HG03571 (cell line): ENCODE results near the gene PCSK2.
A peak's percentile ranks its signal among the peaks of the same experiment; 100 is the strongest.

Experiments
- ATAC-seq: cut with Tn5 transposase; IDR thresholded peaks from one replicate; pipeline ENCODE4 v1.9.1; 2021; ENCODE audit not compliant: unreplicated experiment

PCSK2 gene

DNA sequence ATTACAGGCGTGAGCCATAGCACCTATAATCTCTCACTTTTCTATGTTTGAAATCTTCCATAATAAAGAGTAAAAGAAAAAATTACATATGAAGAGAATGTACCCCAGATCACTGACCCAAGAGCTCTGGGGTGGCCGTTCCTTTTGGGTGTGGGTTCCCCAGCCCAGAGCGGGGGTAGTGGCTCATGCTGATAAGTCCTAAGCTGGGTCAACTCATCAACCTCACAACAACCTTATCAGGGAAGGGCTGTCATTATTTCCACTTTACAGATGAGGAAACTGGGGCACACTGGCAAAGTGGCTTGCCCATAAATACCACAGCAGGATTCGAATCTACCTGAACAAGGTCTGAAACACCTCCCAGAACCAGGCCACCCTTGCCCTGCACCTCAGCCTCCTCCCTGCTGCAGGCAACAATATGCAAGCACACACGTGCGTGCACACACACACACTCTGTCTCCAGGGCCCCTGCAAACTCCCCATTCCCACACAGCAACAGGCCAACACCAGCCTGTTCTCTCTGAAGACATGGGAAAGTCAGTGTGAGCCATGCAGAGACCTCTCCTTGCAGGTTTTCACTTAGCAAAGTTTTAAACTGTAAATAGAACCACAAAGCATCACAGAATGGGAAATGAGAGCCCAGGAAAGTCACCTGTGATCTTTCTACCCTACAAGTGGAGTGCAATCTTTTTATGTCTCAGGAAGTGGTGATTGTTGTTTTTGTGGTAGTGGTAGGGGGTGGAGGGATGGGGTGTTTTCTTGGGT is 276.6 kb downstream of the PCSK2 start:
- no peak for ATAC-seq

DNA sequence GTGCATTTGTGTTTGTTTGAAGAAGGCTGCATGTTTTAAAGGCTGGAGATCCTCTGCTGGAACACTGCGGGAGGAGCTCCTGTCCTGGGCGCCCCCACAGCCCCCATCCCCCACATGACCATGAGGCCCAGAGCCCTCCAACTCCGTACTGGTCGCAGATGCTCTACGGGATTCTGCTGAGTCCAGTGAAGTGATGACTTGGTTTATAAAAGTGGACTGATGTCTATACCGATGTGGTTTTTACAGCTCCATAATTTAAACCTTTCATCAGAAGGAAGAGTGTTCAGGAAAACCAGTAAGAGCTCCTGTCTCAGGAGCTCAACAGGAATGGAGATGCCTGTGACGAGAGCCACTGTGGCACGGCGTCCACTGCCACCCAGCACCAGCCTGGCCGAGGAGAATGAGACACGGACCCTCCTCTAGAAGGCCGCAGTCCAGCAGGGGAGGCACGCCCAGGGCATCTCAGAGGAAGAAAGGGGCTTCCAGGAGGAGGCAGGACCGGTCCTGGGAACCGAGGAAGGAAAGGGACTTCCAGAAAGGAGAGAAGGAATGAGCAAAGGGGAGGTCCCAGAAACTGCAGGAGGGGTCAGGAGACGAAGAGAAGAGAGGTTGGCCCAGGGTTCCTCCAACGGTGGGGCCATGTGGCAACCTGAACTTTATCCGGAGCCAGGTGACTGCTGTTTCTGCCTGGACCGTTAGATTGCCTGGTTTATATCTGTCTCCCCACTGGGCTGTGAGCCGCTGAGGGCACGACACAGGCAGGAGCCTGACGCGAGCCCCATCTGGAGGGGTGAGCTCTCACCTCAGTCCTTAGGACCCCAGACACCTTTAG is 277.4 kb downstream of the PCSK2 start:
- ATAC-seq = peak; percentile 8

GRCh38 chr20:17504898-17505635 is 278.2 kb downstream of the PCSK2 start:
- peak; percentile 69 for ATAC-seq

GRCh38 chr20:17505636-17506517 is 279.0 kb downstream of the PCSK2 start:
- ATAC-seq = no peak

DNA sequence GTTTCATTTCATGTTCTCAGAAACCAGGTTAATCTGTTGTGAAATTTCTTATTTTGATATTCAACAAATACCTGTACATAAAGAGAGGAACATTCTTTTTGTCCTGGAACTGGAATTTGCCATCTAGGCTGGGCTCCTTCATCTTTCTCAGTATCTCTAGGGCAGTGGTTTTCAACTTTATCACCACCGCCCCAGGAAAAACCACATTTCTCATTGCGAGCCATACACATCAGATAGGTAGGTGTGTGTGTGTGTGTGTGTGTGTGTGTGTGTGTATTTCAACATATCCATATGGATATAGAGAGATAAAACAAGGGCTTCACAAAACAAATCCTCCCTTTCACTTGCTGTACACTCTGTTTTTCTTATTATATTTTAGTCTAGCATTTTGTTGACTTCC is 280.2 kb downstream of the PCSK2 start:
- no peak for ATAC-seq

- ATAC-seq = no peak
These were observed 280.7 kb downstream of the PCSK2 start for GRCh38 chr20:17507531-17507930.

DNA sequence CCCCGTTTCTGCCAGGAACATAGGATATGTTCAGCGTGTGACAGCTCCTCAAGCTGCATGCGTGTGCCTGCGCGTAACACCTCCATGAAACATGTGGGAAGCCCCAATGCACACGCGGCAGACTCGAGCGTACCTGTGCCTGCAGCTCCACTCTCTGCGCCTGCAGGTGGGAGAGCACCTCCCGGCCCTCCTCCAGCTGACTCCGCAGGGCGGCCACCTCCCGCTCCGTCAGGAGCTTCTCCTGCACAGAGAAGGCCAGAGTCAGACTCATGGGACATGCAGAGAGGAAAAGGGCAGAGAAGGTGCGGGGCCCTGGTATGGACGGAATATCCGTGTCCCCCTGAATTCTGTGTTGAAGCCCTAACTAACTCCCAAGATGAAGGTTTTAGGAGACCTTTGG is 281.9 kb downstream of the PCSK2 start:
- no peak for ATAC-seq

DNA sequence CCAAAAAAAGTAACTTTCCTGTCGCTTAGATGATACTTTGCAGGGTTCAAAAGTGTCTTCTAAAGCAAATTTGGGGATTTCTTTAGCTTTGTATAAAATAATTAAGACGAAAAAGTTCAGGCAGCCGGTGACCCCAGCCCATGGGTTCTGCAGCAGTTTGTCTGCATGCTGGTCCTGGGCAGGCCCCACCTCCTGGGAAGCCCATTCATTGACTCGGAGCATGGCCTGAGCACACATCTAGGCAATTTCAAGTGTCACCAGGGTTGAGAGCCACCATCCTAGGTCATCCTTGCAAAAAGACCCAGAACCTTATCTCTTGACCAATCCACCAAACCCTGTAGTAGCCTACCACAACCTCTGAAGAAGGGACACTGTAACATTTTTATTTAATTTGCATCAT is 283.7 kb downstream of the PCSK2 start:
- ATAC-seq = no peak

GRCh38 chr20:17511401-17511800 is 284.6 kb downstream of the PCSK2 start:
- ATAC-seq = no peak

GRCh38 chr20:17513939-17514338 is 287.1 kb downstream of the PCSK2 start:
- no peak for ATAC-seq

GRCh38 chr20:17515053-17515452 is 288.2 kb downstream of the PCSK2 start:
- no peak for ATAC-seq

DNA sequence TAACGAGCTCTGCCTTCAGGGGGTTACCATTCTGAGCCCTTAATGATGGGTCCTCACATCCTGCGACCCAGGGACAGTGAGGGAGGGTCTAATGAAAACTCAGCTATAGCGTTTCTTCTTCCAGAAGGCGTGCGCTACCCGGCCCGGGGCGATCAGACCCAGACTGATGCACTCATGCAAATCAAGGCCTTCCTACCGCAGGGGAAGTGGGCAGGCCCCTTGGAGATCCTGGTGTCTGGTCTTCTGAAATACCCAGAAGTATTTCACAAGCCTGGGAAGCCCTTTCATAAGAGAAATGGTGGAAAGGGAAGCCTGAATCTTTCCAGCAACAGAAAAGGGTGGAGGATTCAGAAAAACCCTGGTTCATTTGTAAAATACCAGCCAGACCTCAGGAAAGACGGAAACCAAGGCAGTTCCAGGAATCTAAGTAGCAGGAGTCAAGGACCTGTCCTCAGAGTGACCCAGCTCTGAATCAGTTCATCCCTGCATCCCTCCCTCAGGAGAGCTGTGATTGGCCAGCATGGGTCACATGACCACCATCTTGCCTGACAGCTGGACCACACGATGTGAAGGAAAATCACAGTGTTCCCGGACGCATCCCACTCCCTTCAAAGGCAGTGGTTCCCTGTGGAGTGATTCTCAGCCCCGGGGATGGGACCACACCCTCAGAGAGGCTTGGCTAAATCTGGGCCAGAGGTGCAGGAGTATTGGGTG is 291.7 kb downstream of the PCSK2 start:
- no peak for ATAC-seq

DNA sequence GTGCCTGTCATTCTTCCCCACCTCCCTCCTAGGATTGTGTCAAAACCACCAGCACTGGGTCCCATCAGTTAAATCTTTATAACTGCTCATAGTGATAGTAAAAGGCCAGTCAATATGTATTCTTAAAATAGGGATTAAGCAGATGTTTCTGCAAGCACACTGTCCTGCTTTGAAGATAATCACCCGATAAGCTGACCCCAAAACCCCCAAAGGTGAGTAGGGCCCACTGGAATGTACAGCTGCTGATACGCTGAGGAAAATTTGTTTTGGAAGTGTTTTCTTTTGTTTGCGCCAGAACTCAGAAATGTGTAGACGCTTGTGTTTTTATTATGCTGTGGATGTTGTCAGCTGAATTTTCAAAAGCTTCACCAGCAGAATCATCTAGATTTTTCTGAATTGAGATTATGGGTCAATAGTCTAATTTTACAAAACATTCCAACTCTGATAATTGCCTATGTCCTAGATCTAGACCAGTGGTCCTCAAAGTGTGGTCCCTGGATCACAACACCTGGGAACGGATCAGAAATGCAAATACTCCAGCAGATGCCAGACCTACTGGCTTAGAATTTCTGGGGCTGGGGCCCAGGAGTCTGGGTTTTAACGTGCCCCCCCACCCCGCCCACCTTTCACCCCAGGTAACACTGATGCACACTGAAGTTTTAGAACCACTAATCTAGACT is 292.9 kb downstream of the PCSK2 start:
- no peak for ATAC-seq

- ATAC-seq = no peak
These were observed 293.7 kb downstream of the PCSK2 start for GRCh38 chr20:17520583-17520982.

DNA sequence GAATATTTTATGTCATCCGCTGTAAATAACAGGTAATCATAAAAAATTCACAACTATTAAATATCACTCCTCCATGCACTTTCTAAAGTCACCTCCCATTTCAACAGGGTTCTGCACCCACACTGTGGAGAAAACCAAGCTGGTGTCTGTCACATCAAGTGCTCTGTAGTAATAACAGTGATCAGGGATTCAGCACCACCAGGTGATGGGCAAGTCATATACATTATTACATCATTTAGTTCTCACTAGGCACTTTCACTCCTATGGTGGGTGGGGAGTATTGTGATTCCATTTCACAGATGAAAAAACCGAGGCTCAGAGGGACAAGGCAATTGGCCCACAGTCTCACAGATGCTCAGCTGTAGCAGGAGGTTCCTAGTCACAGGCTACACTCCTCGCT is 295.7 kb downstream of the PCSK2 start:
- ATAC-seq = no peak

DNA sequence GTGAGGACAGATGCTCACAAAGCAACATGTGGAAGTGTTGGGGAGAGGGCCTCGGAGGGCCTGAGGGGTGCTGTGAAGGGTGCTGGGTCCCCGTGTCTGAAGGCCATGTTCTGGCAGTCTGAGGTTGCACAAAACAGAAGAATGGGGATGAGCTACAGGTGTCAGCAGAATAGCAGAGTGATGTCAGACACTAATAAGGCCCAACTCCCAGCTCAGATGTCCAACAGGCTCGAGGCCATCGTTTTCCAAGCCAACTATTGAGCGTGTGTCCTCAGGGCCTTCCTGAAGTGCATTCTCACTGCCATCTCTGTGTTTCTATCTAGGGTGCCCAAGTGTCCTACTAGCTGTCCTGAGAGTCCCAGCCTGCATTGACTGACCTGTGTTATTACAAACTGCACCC is 296.5 kb downstream of the PCSK2 start:
- no peak for ATAC-seq

DNA sequence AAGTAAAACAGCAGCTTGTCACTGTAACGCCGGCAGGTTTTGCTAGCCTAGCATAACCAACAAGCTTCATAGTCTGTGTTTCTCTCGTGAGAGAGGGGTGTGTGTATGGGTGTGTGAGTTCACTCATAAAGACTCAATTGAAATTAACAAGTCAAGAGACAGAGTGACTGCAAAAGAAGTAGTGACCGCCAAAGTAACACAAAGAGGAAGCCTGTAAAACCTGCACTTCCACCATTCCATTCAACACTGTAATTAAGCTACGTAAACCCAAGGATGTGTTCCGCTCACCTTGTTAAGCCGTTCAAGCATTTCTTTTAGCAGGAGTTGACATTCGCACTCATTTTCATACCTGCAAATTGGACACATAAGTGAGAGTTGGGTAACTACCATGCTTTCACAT is 297.7 kb downstream of the PCSK2 start:
- no peak for ATAC-seq

DNA sequence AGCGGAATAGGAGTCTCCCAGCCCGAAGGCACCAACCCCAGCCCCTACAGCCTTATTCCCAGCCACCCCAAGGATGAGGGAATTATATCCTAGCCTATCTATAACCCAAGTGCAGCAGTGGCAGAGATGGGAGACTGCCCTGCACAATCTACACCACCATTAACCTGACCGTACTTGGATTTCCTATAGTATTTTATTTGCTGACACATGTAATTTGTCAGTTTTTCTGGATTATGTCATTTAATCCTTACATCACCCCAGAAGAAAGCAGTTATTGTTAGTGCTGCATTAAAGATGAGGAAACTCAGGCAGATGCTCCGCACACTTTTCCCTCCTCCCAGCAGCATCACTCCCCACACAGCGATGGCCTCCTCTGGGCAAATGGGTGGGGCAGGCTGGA is 298.3 kb downstream of the PCSK2 start:
- no peak for ATAC-seq

DNA sequence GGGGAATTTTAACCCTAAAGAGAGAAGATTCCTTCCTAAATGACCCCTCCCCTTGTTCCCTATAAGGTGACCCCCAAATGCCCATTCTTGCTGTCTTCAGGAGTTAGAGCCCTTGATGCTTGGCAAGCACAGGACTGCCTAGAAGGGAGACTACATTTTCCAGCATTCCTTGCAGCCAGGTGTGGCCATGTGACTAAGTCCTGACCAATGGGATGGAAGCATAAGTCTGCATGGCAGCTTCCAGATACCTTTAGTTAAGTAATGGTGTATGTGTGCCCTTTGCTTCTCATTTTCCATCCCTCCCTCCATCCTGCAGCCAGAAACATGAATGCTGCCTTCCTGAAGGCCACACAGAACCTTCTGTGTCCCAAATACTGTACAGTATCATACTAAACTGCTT is 298.8 kb downstream of the PCSK2 start:
- ATAC-seq = no peak

DNA sequence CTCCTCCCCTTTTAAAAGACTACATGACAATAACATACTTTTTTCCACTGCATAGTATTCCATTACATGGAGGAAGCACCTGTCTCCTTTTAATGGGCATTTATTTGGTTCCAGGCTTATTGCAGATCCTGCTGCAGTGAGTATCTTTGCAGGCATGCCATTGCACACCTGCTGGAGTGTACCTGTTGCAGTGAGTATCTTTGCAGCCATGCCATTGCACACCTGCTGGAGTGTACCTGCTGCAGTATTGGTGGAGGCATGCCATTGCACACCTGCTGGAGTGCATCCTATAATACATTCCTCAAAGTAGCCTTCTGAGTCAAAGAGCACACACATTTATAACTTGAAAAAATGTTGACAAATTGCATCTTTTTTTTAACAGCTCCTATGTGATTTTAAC is 302.7 kb downstream of the PCSK2 start:
- no peak for ATAC-seq
